Prostate gland (tissue), 2 donors: ENCODE measurements around the gene GABPB2.

Experiments
- POLR2A ChIP-seq: fragments of 450-650 bp; IDR thresholded peaks from one replicate; pipeline ENCODE4 v1.6.1; 2016; ENCODE audit warnings: antibody characterized with exemption, mild to moderate bottlenecking
- TF ChIP-seq, protein P1 (sequence below), 4 experiments: fragments of 200-600 bp in 2 of 4; fragments of 450-650 bp in 2 of 4; sonication (generic) in 2 of 4; IDR thresholded peaks; 1 replicate in 3 of 4; 2 replicates in 1 of 4; pipeline ENCODE4 v1.5.1; 2016 to 2019; ENCODE audit warnings: antibody characterized with exemption in 4 of 4, mild to moderate bottlenecking in 2 of 4, moderate library complexity in 2 of 4

GRCh38 chr1:151061704-151062103 lies 8.9 kb upstream of the GABPB2 start:
- TF ChIP-seq, protein P1, sequence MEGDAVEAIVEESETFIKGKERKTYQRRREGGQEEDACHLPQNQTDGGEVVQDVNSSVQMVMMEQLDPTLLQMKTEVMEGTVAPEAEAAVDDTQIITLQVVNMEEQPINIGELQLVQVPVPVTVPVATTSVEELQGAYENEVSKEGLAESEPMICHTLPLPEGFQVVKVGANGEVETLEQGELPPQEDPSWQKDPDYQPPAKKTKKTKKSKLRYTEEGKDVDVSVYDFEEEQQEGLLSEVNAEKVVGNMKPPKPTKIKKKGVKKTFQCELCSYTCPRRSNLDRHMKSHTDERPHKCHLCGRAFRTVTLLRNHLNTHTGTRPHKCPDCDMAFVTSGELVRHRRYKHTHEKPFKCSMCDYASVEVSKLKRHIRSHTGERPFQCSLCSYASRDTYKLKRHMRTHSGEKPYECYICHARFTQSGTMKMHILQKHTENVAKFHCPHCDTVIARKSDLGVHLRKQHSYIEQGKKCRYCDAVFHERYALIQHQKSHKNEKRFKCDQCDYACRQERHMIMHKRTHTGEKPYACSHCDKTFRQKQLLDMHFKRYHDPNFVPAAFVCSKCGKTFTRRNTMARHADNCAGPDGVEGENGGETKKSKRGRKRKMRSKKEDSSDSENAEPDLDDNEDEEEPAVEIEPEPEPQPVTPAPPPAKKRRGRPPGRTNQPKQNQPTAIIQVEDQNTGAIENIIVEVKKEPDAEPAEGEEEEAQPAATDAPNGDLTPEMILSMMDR (IDR thresholded peaks at IDR 0.05): no peak
- TF ChIP-seq POLR2A: no peak
